Muscle of leg (tissue), 11 donors: ENCODE data around the gene SEMA3B. TPM values are rescaled to one million over a fixed set of nuclear protein-coding genes. Genes with fewer than 3 reads are reported as not detected.
"Not testable (repeated sequence)": the region's sequence is repeated elsewhere in the genome, so short reads cannot be mapped to it uniquely, and the experiment has no call there.

Source experiments
- DNase-seq: peaks from one replicate; pipeline ENCODE4 v3.0.0; 2013
- H3K27ac ChIP-seq: one replicate; pipeline ENCODE4 v1.5.1; 2013; ENCODE audit warnings: mild to moderate bottlenecking, low read length, control low read depth
- H3K27me3 ChIP-seq: one replicate; pipeline ENCODE4 v1.6.1; 2013; ENCODE audit warnings: low read length; ENCODE audit not compliant: control insufficient read depth, insufficient read depth
- H3K36me3 ChIP-seq: one replicate; pipeline ENCODE4 v1.6.1; 2013; ENCODE audit warnings: low read length; ENCODE audit not compliant: control insufficient read depth, insufficient read depth
- H3K4me1 ChIP-seq: one replicate; pipeline ENCODE4 v1.6.1; 2013; ENCODE audit warnings: low read length; ENCODE audit not compliant: control insufficient read depth, insufficient read depth
- H3K4me3 ChIP-seq: one replicate; pipeline ENCODE4 v1.5.1; 2013; ENCODE audit warnings: low read length, control low read depth
- H3K9me3 ChIP-seq: replicated peaks from 2 replicates; pipeline ENCODE4 v1.6.1; 2013; ENCODE audit warnings: low read depth, low read length; ENCODE audit not compliant: control insufficient read depth
- WGBS: methylation state at CpG from one replicate; pipeline ENCODE4 v1.1.5; 2013; ENCODE audit warnings: missing lambda C conversion rate; ENCODE audit not compliant: insufficient coverage; 5-methylcytosine and 5-hydroxymethylcytosine counted together
- polyA plus RNA-seq, 8 donors: library from polyadenylated mRNA; unstranded; fragments of 120-200 nt; gene quantifications; one replicate each; pipeline versions ENCODE4 v1.2.1 to v1.2.3, GENCODE V29; 2013; ENCODE audit warnings: inconsistent platforms in 1 of 8, low replicate concordance in 1 of 8; ENCODE audit not compliant: insufficient read length in 8 of 8, insufficient read depth in 1 of 8
- total RNA-seq: library from RNA; stranded (reverse); fragments of 120-200 nt; gene quantifications from one replicate; pipeline ENCODE4 v1.2.4, GENCODE V29; 2013

Gene SEMA3B
- total and polyA plus RNA-seq, 9 donors = 31.8 to 53.7 (median 40.5) TPM

- Histone ChIP-seq H3K9me3 (no peaks in the 10 kb centered on the region), H3K27ac (peak overlapping the region; percentile 7), H3K4me1 (peaks cover 64% of the 10 kb centered on the region), H3K36me3 (peaks cover 29% of the 10 kb centered on the region), H3K4me3 (no peak overlapping the region), H3K27me3 (peaks cover 35% of the 10 kb centered on the region)
- WGBS = 76% methylated on average over 6 of the region's 10 CpGs
- DNase-seq = no peak
Measured at GRCh38 chr3:50271314-50271936, 2.5 kb downstream of the SEMA3B start.

- 77% methylated on average over 2 of the region's 10 CpGs for WGBS
- not testable (repeated sequence) for H3K4me3 ChIP-seq
- H3K27me3 ChIP-seq = peaks cover 43% of the 10 kb centered on the region
Measured at GRCh38 chr3:50272538-50272910, 3.6 kb downstream of the SEMA3B start.

GRCh38 chr3:50272911-50273688, 4.2 kb downstream of the SEMA3B start:
- Histone ChIP-seq H3K4me3 (peak overlapping the region; percentile 25), H3K4me1 (peaks cover 49% of the 10 kb centered on the region), H3K27ac (no peak overlapping the region), H3K27me3 (peaks cover 43% of the 10 kb centered on the region), H3K36me3 (peaks cover 34% of the 10 kb centered on the region), H3K9me3 (no peaks in the 10 kb centered on the region)
- WGBS = 10% methylated on average over 58 of the region's 61 CpGs
- DNase-seq = peak; percentile 82

More at GRCh38 chr3:50272538-50272910, 3.6 kb downstream of the SEMA3B start:
- H3K4me1 ChIP-seq = peaks cover 53% of the 10 kb centered on the region
- H3K36me3 ChIP-seq = peaks cover 34% of the 10 kb centered on the region
- not testable (repeated sequence) for H3K27ac ChIP-seq, DNase-seq, H3K9me3 ChIP-seq

GRCh38 chr3:50273689-50274065, 4.7 kb downstream of the SEMA3B start:
- no peak overlapping the region for H3K4me3 ChIP-seq
- peaks cover 49% of the 10 kb centered on the region for H3K4me1 ChIP-seq
- no peaks in the 10 kb centered on the region for H3K9me3 ChIP-seq
- H3K27ac ChIP-seq = no peak overlapping the region
- WGBS = 48% methylated on average over 19 of the region's 31 CpGs
- DNase-seq = no peak
- peaks cover 34% of the 10 kb centered on the region for H3K36me3 ChIP-seq
- peaks cover 43% of the 10 kb centered on the region for H3K27me3 ChIP-seq

GRCh38 chr3:50274371-50275104, 5.6 kb downstream of the SEMA3B start:
- DNase-seq = no peak
- peaks cover 46% of the 10 kb centered on the region for H3K4me1 ChIP-seq
- 21% methylated on average over 16 of the region's 26 CpGs for WGBS
- no peak overlapping the region for H3K27ac ChIP-seq
- no peak overlapping the region for H3K4me3 ChIP-seq
- peaks cover 43% of the 10 kb centered on the region for H3K27me3 ChIP-seq
- no peaks in the 10 kb centered on the region for H3K9me3 ChIP-seq
- peaks cover 34% of the 10 kb centered on the region for H3K36me3 ChIP-seq

DNA sequence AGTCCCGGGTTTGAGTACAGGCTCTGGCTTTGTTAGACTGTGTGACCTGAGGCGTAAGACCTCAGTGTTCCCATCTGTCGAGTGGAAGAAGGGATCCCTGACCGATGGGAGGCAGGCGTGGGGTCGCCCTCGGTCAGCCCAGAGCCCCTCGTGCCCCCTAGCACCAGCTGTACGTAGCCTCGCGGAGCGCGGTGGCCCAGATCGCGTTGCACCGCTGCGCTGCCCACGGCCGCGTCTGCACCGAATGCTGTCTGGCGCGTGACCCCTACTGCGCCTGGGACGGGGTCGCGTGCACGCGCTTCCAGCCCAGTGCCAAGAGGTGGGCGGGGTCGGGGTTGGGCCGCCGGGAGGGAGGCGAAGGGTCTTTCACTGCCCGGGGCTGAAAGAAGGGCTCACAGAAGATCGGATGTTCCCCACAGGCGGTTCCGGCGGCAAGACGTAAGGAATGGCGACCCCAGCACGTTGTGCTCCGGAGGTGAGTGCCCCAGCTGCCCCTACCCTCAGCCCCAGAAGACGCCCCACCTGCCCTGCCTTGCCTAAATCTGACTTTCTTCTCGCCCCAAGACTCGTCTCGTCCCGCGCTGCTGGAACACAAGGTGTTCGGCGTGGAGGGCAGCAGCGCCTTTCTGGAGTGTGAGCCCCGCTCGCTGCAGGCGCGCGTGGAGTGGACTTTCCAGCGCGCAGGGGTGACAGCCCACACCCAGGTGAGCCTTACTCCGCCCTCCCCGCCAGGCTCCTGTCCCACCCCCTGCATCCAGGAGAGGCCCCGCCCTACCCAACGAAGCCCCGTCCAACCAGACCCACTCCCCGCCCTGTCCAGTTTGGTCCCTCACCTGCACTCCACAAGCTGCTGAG, 6.4 kb downstream of the SEMA3B start:
- 27% methylated on average over 64 of the region's 65 CpGs for WGBS
- H3K27ac ChIP-seq = no peak overlapping the region
- peaks cover 34% of the 10 kb centered on the region for H3K36me3 ChIP-seq
- DNase-seq = no peak
- H3K9me3 ChIP-seq = no peaks in the 10 kb centered on the region
- H3K27me3 ChIP-seq = peaks cover 43% of the 10 kb centered on the region
- no peak overlapping the region for H3K4me3 ChIP-seq
- peaks cover 38% of the 10 kb centered on the region for H3K4me1 ChIP-seq

DNA sequence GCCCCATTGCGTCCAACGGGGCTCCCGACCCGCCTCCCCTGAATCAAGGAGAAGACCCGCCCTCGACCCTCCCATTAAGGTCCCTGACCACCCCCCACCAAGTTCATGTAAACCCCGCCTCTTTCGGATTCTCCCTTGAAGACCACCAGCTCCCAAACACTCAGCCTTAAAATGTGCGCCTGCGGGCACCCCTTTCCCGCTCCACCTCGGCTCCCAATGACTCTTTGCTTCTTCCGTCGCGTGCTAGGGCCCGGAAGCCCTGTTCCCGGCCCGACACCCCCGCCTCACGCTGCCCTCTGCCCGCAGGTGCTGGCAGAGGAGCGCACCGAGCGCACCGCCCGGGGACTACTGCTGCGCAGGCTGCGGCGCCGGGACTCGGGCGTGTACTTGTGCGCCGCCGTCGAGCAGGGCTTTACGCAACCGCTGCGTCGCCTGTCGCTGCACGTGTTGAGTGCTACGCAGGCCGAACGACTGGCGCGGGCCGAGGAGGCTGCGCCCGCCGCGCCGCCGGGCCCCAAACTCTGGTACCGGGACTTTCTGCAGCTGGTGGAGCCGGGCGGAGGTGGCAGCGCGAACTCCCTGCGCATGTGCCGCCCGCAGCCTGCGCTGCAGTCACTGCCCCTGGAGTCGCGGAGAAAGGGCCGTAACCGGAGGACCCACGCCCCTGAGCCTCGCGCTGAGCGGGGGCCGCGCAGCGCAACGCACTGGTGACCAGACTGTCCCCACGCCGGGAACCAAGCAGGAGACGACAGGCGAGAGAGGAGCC, 7.2 kb downstream of the SEMA3B start:
- peaks cover 43% of the 10 kb centered on the region for H3K27me3 ChIP-seq
- H3K9me3 ChIP-seq = no peaks in the 10 kb centered on the region
- DNase-seq = no peak
- peaks cover 30% of the 10 kb centered on the region for H3K4me1 ChIP-seq
- H3K27ac ChIP-seq = no peak overlapping the region
- WGBS = 28% methylated on average over 79 of the region's 79 CpGs
- H3K4me3 ChIP-seq = no peak overlapping the region
- H3K36me3 ChIP-seq = peaks cover 29% of the 10 kb centered on the region

- 85% methylated on average over 17 of the region's 17 CpGs for WGBS
- H3K4me1 ChIP-seq = peaks cover 24% of the 10 kb centered on the region
- no peaks in the 10 kb centered on the region for H3K9me3 ChIP-seq
Measured at GRCh38 chr3:50276762-50277101, 7.8 kb downstream of the SEMA3B start.

GRCh38 chr3:50278123-50278879, 9.4 kb downstream of the SEMA3B start:
- Histone ChIP-seq H3K27ac (peak overlapping the region; percentile 90), H3K4me1 (peaks cover 19% of the 10 kb centered on the region), H3K27me3 (peaks cover 39% of the 10 kb centered on the region), H3K4me3 (no peak overlapping the region), H3K36me3 (peaks cover 21% of the 10 kb centered on the region), H3K9me3 (no peaks in the 10 kb centered on the region)
- no peak for DNase-seq
- WGBS = 60% methylated on average over 1 of the region's 4 CpGs

More at GRCh38 chr3:50276762-50277101, 7.8 kb downstream of the SEMA3B start:
- no peak overlapping the region for H3K4me3 ChIP-seq
- no peak for DNase-seq
- H3K36me3 ChIP-seq = peaks cover 24% of the 10 kb centered on the region
- no peak overlapping the region for H3K27ac ChIP-seq
- H3K27me3 ChIP-seq = peaks cover 43% of the 10 kb centered on the region
